Right kidney (tissue), 9 donors: ENCODE measurements around the gene ZNF678.

Experiments
- DNase-seq: peaks from one replicate; pipeline ENCODE4 v3.0.0-alpha.2; 2016
- long read RNA-seq, 8 donors: transcript quantifications; one replicate each; lab custom pipeline, GENCODE V29; 2026

ZNF678 gene
- long read RNA-seq, donor 1, partial matches to known transcripts: 0 of 4 reads
- long read RNA-seq, donor 1, other reads (novel, unspliced or antisense): 0 of 4 reads
- long read RNA-seq, donor 2, partial matches to known transcripts: 0 of 2 reads
- long read RNA-seq, donor 2, other reads (novel, unspliced or antisense): 0 of 2 reads
- long read RNA-seq, donor 3: 0 reads
- long read RNA-seq, donor 4, full-length matches to known transcripts: 6 of 6 reads
- long read RNA-seq, donor 4, partial matches to known transcripts: 0 of 6 reads
- long read RNA-seq, donor 4, other reads (novel, unspliced or antisense): 0 of 6 reads
- long read RNA-seq, donor 5, full-length matches to known transcripts: 3 of 3 reads
- long read RNA-seq, donor 5, partial matches to known transcripts: 0 of 3 reads
- long read RNA-seq, donor 5, other reads (novel, unspliced or antisense): 0 of 3 reads
- long read RNA-seq, donor 6, full-length matches to known transcripts: 4 of 4 reads
- long read RNA-seq, donor 6, partial matches to known transcripts: 0 of 4 reads
- long read RNA-seq, donor 6, other reads (novel, unspliced or antisense): 0 of 4 reads
- long read RNA-seq, donor 7, full-length matches to known transcripts: 1 of 1 reads
- long read RNA-seq, donor 7, partial matches to known transcripts: 0 of 1 reads
- long read RNA-seq, donor 7, other reads (novel, unspliced or antisense): 0 of 1 reads
- long read RNA-seq, donor 8, full-length matches to known transcripts: 3 of 3 reads
- long read RNA-seq, donor 8, partial matches to known transcripts: 0 of 3 reads
- long read RNA-seq, donor 8, other reads (novel, unspliced or antisense): 0 of 3 reads

DNA sequence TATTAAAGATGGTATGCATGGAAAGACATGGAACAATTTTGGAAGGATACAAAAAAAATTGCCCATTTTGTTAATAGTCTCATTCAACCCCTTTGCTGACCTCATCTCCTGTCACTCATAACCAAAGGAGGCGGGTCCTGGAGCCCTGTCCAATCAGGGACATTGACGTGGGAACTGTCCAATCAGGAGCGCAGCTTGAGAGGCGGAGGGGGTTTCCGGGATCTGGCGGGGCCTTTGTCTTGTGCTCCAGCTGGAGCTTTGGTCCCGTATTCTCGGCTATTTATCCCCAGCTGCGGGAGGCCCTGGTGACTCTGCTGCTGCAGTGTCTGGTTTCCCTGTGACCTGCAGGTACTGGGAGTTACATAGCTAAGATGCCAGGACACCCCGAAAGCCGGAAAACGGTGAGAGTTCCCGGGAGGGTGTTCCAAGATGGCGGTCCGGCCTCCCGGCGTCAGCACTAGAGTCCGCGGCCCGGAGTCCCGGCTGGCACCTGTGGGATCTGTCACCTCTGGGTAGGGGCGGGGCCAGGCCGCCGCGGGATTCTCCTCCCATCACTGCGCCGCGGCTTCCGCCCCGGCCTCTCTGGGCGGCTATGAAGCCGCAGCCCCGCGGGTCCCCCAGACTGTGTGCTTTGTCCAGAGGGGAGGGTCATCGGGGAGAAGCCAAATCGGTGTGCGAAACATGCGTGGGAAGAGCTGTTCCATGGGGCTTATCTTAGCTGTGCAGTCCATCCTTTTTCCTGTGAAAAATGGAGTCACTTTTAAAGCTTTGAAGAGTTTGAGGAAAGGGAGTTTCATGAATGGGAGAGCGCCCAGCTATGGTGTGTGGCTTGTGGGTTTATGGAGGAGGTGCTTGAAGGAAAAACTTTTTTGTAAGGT lies at the start of gene ZNF678:
ZNF678 (plus strand) TSS at position 233 of the 878 bp plus-strand sequence. CDS start 87,436 bp downstream, outside the sequence.
- DNase-seq: peak; percentile 97

DNA sequence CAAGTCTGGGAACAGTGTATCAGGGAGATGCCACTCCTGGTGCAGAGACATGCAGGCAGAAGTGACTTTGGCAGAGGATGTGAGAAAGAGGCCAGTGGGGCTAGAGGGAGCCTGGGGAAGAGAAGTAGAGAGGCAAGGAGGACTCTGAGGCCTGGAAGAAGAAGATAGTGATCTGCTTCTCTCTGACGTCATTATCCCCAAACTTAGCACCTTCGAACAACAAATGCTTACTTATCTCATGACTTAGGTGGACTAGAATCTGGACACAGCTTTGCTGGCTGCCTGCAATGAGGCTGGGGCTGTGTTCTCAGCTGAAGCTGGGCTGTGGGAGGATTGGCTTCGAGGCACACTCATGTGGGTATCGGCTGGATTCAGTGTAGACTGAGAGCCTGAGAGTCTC lies 44.5 kb upstream of the ZNF678 start:
- DNase-seq: no peak

DNA sequence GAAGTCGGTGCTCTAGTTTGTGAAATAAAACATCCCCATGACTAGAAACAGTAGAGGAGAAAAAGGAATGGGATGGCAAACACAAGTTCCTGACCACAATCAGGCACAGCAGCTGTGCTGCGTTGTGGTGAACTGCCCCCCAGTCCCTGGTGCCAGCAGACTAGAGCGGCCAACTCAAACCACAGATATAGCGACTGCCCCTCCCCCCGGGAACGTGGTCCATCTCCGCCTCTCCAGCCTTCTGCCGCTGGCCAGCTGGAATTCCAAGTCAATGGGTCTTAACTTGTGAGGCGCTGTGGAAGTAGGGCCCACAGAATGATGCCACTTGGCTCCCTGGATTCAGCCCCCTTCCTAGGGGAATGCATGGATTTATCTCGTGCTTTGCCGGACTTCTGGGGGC lies 41.6 kb upstream of the ZNF678 start:
- DNase-seq: no peak

DNA sequence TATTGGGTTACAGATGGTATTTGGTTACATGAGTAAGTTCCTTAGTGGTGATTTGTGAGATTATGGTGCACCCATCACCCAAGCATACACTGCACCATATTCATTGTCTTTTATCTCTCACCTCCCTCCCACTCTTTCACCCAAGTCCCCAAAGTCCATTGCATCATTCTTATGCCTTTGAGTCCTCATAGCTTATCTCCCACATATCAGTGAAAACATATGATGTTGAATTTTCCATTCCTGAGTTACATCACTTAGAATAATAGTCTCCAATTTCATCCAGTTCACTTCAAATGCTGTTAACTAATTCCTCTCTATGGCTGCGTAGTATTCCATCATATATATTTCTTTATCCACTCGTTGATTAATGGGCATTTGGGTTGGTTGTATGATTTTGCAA lies 36.8 kb upstream of the ZNF678 start:
- DNase-seq: no peak

DNA sequence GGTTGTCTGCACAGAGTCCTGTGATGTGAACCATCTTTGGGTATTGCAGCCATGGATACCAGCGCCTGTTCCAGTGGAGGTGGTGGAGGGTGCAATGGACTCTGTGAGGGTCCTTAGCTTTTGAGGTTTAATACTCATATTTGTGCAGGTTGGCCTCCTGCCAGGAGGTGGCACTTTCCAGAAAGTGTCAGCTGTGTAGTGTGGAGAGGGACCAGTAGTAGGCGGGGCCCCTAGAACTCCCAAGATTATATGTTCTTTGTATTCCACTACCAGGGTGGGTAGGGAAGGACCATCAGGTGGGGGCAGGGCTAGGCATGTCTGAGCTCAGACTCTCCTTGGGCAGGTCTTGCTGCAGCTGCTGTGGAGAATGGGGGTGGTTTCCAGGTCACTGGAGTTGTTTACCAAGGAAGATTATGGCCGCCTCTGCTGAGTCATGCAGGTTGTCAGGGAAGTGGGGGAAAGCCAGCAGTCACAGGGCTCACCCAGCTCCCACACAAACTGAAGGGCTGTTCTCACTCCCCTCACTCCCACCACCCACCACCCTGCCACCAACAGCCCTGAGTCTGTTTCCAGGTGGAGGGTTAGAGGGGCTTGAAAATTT lies 31.2 kb upstream of the ZNF678 start:
- DNase-seq: no peak

DNA sequence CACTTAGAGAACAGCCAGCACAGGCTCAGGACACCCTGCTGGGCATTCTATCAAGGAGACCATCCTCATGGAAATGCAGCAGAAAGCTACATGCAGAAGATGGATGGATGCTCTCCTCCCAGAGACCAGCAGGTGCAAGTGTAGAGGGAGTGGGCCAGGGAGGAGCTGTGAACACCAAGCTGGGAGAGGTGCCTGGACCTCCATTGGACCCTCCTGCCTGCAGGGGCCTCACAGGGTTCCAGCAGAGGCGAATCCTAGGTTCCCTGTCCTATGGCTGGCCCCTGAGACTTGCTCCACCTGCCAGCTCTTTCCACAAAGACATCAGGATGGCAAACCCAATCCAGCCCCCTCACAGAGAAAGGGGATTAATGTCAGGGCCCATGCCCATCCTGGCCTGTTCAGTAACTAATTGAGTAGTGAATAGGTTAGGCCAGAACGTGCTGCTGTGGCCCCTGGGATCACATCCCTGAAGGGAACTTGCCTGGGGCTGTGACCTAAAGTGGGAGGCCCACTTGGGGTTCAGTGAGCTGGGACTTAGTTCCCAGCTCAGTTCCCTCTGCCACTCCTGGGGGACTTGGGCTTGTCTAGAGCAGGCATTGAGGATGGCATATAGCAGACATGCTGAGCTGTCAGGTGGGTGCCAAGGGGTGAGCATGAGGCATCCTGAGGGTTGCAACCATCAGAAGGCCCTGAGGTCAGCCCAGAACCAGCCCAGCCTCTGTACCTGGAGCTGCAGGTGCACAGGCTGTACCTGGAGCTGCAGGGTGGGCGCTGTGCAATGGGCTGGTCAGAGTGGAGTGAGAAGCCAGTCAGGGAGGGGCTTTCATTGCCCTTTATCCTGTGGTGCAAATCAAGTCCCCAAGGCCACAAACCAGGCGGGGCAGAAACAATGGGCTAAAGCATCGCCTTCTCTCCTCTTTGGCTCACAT lies 22.9 kb upstream of the ZNF678 start:
- DNase-seq: no peak

DNA sequence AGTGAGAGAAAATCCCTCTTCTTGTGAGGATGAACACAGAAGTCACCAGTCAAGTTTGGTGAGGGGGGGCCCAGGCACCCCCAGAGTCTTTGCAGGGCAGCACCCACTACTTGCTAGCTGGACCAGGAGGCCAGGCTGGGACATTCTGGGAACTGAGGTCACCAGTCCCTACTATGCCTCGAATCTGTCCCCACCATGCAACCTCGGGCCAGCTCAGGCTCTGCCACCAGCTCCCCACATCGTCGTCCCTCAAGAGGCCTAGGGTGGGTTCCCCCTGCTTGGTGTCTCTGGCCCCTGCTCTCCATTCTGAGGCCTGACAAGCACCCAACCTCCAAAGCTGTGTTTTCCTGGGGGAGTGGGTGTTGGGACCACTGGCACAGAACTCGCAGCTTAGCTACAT lies 22.2 kb upstream of the ZNF678 start:
- DNase-seq: no peak

DNA sequence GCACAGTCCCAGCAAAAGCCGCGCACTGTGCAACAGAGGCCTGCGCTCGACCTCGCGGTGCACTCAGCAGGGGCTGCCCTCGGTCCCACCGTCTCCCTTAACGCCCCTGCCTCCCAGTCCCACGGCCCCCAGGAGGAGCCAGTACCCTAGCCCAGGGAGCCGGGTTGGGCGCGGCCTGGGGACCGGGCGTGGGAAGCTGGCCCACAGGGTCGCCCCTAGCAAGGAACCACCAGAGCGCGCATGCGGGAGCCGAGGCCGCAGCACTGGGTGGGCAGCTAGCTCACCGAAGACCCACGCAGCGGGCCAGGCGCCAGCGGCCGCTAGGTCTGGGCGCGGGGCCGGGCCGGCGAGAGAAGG lies 21.6 kb upstream of the ZNF678 start:
- DNase-seq: no peak

DNA sequence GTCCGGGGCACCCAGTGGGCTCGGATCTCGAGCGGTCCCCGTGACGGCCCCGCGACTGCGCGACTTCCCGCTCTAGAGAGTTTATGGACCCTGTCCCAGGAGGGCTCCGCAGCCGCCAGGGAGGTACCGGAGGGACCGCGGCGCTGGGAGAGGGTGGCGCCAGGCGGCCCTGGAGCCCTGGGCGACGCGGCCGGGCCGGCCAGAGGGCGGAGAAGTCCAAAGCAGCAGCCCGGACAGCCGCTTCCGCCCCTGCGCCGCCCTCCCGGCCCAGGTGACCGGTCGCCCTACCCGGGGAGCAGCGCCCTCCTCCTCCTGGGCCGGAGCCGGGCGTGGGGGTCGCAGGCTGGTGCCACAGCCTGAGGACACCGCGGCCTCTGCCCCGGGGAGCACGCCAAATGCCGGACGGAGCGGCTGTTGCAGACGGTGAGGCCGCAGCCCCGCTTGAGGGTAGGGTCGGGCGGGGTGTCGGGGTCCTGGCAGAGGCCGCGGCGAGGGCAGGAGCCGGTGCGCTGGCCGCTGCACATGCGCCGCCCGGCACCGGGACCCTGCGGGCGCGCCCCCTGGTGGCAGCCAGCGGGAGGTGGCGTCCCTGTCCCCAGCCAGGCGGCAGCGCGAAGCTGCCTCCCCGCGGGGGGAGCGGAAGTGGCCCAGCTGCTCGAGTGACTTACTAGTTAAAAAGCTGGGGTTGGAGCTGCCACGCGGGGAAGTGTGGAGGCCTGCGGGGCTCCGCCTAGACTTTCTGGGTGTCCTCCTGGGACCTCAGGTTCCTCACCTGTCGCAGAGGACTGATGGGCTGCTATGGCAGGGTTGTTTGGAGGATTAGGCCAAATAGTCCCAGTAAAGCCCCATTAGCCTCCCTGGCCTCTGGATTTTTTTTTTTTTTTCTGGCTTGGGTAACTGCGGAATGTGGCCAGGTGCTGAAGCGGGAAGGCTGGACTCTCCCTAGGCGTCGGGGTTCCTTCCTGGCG lies 20.9 kb upstream of the ZNF678 start:
- peak; percentile 94 for DNase-seq

DNA sequence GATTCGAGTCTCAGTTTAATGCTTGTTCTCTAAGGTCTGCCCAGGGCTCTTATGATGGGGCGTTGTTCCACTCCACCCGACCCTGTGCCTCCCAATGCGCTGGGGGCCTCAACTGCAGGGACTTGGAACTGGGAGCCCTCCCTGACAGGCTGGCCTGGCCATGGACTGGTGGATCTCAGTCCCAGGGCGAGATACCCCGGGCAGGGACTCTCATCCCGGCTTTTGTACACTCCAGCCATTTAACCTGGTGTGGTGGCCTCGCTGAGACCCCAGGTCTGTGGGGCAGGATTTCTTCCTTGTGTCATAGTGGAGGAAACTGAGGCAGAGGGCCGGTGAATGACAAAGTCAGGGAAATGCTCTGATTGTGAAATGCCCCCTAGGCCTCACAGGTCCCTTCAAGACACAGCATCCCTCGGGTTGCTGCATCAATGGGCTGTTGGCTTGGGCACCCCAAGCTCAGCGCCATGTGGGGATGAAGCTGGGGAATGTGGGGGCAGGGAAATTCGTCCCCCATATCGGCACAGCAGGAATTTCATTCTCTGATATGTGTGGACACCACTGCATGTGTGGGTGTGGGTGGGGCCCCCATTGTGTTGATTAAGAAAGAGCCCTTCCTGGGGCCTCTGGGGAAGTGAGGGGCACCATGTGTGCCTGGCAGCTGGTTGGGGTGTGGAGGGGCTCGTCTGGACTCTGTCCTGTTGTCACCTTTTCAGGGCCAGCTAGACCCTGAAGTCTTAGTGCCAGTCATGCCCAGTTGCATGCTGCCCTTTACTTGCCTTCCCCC lies 19.9 kb upstream of the ZNF678 start:
- no peak for DNase-seq

DNA sequence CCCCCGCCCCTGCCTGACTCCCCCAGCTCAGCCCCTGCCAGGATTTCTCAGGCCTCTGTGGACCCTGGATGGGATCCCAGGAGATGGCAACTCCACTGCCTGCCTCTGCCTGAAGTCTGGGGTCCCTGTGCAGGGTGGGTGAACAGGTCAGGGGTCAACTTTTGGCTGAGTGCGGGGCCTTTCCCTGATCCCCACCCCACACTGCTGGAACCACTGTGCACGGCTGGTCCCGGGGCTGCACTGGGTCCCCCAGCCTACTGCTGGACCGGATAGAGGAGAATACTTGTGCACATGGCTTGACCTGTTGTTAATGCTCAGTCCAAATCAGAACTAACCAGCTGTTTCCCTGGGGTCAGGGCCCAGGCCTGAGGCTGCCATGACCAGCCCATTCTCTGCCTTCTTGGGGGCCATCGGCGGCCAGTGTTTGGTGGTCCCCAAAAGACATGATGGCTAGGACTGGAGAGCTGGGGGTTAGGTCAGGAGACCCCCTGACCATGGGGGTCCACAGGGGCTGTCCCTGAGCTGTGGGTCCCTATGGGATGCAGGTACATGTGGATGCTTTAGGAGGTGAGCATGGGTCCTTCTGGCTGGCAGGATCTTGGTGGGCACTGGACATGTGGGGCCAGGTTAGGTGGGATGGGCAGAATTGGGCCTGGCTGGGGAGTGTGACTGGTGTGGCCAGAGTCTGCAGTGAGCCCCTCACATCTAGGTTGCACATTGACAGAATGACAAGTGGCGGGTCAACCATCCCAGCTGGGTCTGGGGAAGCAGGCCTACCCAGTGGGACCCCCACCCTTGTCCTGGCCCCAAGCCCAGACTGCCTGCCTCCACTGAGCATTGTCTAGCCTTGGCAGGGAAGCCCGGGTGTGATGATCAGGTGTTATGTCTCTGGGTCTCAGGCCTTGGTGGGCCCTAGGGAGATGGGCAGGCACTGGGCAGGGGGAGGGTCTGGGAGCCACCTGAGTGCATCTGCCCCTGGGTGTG lies 19.0 kb upstream of the ZNF678 start:
- no peak for DNase-seq

DNA sequence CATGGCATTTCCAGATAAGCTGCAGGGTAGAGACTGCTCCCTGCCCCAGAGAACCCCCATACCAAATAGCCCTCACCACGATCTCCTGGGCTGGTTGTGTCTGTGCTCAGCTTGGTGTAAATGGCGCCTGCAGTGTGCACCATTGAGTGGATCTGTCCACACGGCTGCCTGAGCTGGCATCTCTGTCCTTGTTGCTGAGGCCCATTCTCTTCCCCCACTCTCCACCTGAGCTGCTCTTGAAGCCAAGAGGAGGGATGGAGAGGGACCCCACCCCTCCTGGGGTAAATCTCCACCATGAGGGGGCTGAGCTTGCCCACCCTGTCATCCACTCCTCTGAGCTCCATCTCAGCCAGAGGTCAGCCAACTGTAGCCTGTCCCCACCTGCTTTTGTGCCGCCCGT lies 18.0 kb upstream of the ZNF678 start:
- no peak for DNase-seq

DNA sequence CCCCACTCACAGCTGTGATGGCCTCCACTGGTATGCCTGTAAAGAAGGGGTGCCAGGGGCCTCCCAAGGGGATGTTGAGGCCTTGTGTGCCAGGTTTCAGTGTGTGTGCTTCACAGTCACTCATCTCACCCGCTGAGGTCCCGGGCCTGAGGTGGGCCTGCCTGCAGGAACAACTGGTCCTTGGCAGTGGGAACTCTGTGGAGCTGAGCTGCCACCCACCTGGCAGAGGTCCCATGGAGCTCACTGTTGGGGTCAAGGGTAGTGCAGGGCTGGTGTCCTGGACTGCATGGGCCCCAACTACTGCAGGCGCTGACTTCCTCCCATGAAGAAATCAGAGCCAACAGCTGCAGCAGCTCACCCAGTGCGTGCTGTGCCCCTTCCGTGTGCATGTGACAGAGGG lies 17.3 kb upstream of the ZNF678 start:
- no peak for DNase-seq

DNA sequence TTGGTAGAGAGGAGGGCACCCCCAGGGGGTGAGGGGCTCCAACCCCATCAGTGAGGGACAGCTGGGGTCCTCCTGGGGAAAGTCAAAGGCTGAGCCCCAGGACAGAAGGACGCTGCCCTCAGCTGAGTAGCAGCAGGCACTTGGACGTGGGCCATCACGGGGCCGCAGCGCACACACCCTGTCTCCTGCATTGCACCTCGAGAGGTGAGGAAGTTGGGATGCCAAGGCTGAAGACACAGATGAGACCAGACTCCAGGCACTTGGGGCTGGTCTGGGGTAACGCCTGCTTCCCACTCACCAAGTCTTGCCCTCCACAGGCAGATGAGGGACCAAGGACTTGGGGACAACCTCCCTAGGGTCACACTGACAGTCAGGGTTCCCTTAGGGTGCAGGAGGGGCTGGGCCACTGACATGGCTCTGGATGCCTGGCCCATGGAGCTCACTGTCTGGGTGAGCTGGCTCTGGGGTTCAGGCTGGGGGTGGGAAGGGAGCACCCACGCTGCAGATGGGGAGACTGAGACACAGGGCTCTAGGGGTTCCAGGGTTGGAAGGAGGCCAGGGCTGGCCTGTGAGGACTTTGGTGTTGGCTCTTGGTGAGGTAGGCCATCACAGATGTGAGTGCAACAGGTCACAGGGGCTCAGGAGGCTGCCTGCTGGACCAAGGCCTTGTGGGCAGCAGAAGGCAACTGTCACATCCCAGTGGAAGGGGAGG lies 16.6 kb upstream of the ZNF678 start:
- DNase-seq: no peak

DNA sequence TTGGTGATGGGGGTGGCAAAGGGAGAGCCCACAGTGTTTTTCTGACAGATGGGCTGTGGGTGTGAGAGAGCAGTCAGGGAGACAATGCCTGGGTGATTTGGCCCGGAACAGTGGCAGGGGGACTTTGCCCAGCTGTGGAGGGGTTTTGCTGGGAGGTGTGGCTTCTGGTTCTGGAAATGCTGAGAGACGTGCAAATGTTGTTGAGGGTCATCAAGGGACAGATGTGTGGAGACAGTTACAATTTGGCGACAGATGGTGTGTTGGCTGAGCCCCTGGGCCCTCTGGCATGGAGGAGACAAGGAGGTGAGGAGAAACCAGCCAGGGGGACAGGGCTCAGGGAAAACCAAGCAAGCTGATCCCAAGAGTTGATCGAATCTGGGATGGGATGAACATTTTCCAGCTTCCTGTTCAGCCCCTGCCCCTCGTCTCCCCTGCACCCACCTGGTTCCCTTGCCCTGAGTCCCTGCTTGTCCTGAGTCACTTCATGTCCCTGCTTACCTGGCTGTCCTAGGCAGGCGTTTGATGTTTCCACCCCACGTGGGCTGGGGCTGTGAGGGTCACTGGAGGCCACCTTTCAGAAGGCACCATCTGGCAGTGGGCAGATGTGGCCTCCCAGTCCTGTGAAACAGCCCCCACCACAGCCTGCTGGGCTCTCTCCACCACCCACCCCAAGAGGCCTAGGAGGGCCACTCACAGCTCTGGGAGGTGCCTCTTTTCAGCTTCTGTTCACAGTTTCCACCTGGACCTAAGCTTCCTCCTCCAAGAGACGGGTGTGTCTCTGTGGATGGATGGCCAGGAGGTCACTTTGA lies 15.8 kb upstream of the ZNF678 start:
- no peak for DNase-seq

DNA sequence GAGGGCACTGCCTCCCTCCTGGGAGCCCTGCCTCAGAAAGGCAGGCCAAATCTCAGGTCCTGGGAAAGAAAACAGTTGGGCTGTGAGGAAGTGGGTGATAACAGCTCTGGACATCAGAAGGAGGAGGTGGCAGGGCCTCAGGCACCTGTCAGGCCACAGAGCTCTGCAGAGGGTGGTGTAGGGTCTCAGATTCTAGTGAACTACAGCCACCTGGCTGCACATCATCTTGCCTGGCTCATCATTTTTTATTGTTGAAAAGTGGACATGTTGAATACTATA lies 15.3 kb upstream of the ZNF678 start:
- no peak for DNase-seq
